ENCODE data around the gene OLFML2A.

Gene OLFML2A

GRCh38 chr9:124779368-124780059 is 2.6 kb downstream of the OLFML2A start:
- no peak for DNase-seq

DNA sequence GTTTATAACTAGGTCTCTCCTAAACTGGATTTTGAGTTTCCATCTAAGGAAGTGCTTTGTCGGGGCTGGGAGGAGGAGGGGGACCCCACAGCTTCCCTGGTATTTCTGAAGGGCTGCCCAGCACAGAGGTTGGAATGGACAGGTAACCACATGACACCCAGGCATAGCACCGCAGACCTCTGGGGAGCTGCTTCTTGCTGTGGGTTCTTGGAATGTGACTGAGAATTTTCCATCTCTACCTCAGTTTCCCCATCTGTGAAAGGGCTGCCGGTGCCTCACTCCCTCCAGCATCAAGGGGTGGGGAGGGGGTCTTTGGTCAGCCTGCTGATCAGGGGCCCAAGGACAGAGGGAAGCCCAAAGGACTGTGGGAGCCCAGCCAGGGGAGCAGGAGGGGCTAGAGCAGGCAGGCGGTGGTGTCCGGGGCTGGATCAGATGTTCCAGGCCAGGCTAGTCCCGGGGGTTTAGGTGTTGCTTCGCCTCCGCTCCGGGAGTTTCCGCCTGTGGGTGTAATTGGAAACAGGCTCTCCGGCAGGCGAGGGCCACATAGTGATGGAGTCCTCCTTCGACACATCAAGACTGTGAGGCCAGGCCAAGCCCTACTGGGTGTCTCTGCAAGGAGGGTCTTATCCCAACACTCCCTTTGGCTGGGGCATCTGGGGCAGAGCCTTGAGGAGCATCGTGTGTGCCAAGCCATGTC is 3.3 kb downstream of the OLFML2A start:
- DNase-seq, result no peak

- DNase-seq, result no peak
Observed at GRCh38 chr9:124780757-124781151, 3.8 kb downstream of the OLFML2A start.

GRCh38 chr9:124781967-124782660 is 5.2 kb downstream of the OLFML2A start:
- no peak for DNase-seq

DNA sequence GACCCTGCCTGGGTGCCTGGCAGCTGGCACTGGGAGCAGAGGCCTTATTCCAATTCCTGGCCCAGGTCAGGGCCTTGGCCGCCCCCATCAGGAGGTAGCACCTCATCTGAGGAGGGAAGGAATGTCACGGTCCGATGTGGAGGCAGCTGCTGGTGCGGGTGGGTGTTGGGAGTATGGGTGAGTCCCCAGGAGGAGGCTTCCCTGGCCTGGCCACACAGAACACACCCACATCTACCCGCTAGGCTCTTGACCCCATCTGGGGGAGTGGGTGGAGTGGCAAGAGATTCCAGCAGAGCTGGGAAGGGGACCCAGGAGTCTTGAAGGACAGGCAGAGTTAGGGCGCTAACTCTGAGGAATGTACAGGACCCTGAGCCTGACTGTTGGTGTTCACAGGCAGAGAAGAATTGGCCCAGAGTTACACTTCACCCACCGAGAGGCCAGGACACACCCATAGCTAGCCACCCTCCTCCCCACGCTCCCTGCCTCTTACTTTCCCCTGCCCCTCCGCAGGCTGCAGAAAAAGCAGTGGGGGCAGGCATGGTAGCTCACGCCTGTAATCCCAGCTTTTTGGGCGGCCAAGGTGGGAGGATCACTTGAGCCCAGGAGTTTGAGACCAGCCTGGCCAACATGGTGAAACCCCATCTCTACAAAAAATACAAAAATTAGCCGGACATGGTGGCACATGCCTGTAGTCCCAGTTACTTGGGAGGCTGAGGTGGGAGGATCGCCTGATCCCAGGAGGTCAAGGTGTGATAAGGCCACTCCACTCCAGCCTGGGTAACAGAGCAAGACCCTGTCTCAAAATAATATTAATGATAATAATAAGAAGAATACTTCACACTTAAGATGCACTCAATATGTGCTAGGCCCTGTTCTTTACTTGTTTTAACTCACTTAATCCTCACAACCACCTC is 6.0 kb downstream of the OLFML2A start:
- DNase-seq, result no peak

GRCh38 chr9:124783830-124784229 is 6.9 kb downstream of the OLFML2A start:
- DNase-seq, result no peak

DNA sequence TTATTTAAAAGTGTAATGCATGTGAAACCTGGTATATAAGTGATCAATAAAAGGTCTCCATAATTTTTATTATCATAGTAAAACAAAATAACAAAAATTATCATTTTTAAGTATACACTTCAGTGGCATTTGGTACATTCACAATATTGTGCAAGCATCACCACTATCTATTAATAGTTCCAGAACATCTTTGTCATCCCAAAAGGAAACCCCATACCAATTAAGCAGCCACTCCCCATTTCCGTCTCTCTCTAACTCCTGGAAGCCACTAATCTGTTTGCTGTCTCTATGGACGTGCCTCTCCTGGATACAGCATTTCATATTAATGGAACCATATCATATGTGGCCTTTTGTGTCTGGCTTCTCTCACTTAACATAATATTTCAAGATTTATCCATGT is 7.6 kb downstream of the OLFML2A start:
- DNase-seq, result no peak

DNA sequence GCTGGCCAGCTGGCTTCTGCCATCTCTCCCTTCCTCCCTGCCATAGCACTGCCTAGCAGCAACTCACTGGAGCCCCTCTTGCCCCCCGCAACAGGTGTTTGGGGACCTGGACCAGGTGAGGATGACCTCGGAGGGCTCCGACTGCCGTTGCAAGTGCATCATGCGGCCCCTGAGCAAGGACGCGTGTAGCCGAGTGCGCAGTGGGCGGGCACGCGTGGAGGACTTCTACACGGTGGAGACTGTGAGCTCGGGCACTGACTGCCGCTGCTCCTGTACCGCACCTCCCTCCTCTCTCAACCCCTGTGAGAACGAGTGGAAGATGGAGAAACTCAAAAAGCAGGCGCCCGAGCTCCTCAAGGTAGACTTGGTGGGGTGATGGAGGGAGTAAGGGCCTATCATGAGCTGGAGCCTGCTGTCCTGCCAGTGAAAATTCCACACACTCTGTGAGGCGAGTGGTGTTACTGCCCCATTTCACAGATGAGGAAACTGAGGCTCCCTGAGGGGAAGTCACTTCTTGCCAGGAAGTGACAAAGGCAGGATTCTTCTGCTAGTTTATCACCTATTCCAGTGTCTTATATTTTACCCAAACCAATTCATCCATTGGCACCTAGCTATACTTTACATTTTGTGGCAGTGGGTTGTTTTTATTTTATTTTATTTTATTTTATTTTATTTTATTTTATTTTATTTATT is 10.1 kb downstream of the OLFML2A start:
- no peak for DNase-seq

DNA sequence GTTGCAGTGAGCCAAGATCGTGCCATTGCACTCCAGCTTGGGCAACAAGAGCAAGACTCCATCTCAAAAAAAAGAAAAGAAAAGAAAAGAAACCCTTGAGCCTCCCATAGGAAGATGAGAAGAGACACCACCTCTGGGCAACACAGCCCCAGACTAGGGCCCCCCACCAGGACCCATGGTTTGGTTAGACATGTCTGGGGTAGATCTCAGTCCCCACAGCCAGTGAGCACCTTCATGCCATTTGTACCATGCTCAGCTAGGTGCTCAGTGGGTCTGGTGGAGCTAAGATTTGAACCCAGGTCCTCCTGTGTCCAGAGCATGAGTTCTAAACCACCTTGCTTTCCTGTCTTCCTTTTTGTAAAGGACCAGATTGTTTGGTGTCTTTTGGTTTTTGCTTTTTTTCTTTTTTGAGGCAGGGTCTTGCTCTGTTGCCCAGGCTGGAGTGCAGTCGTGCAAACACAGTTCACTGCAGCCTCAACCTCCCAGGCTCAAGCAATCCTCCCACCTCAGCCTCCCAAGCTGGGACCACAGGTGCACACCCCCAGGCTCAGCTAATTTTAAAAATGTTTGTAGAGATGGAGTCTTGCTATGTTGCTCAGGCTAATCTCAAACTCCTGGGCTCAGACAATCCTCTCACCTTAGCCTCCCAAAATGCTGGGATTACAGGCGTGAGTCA is 11.7 kb downstream of the OLFML2A start:
- no peak for DNase-seq

GRCh38 chr9:124789531-124789930 is 12.6 kb downstream of the OLFML2A start:
- DNase-seq, result no peak

- DNase-seq, result no peak
Observed at GRCh38 chr9:124790301-124790700, 13.4 kb downstream of the OLFML2A start.

DNA sequence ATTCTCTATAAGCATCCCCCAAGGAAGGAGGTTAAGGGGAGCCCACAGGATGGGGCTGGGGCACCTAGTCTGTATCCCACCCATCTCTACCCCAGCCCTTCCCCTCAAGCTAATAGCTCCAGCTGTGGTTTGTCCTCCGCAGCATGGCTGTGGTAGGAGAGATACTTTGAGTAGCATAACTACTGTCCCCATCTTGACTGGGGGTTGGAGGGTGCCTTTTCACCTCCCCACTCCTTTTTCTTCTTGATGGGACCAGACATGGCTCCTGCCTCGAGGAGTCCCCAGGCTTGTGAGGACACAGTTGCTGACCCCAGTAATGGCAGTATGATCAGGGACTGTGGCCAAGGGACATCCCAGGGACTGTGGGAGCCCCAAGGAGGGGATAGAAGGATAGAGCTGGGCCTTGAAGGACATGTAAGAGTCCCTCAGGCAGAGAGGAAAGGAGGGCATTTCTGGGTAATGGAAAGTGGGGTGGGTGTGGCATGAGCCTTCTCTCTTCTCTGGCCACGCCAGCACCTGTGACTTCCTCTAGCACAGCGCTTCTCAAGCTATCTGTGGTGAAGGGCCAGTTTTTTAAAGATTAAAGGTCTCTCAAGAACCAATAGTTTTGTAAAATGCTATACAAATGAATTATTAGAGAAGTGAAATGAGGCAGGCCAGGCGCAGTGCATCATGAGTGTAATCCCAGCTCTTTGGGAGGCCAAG is 14.0 kb downstream of the OLFML2A start:
- DNase-seq, result no peak

- DNase-seq, result no peak
Observed at GRCh38 chr9:124792257-124793014, 15.5 kb downstream of the OLFML2A start.

DNA sequence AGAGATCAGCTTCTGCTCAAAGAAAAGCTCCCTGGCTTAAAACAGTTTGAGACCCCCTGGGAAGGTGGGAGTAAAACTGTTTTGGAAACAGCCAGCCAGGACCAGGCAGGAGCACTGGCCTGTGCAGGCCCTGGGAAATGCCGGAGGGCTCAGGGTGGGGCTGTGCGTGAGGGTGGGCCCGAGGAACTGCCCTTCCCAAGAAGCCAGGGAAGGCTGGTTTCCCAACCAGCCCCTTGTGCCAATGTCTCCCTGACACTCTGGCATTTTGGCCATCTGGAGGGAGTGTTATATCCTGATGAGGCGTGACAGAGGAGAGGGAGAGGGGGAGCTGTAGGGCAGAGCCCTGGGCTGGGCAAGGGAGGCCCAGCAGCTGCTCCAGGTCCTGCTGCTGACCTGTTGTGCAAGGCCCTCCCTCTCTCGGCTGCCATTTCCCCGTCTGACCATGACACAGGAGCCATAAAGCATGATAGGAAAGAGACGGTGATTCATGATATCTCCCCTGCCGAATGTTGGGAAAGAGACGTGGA is 16.1 kb downstream of the OLFML2A start:
- no peak for DNase-seq

GRCh38 chr9:124794902-124795491 is 18.1 kb downstream of the OLFML2A start:
- no peak for DNase-seq

- no peak for DNase-seq
Observed at GRCh38 chr9:124795881-124796431, 19.0 kb downstream of the OLFML2A start.

- DNase-seq, result no peak
Observed at GRCh38 chr9:124797343-124798103, 20.6 kb downstream of the OLFML2A start.

GRCh38 chr9:124799274-124800006 is 22.5 kb downstream of the OLFML2A start:
- DNase-seq, result no peak

All from NCI-H526 (cell line).